Measurements from ENCODE around the gene S100A2. TPM values are rescaled to one million over a fixed set of nuclear protein-coding genes. Genes with fewer than 3 reads are reported as not detected.

The S100A2 gene
- total RNA-seq, 2 donors from 2014 or later: 1.0 to 2.4 TPM

DNA sequence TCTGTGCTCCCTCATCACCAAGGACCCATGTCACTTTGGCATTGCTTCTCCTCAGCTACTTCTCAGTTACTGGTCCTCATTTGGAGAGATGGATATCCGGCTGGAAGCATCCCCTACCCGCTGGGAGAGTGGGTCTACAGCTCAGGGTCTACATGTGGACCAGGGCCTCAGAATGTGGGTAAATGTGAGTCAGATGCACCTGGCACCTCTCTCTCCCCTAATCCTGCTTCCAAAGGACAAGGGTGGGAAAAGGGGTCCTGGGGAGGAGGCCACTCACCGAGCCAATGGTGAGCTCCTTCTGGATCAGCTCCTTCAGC, 30.8 kb downstream of the S100A2 start:
- H3K27me3 ChIP-seq: no peaks in the 10 kb centered on the region
- H3K36me3 ChIP-seq: no peaks in the 10 kb centered on the region
- intact Hi-C loops (cut with DNase I): loop anchor here (1.0 kb wide), 1 partner anchor 33 kb away; no protein-coding TSS in a partner anchor
- peak overlapping the region; percentile 76 for H3K4me3 ChIP-seq
- DNase-seq: no peak
- H3K4me1 ChIP-seq: peaks cover 15% of the 10 kb centered on the region
- H3K9me3 ChIP-seq: no peaks in the 10 kb centered on the region
- H3K9ac ChIP-seq (ENCODE audit: low read depth in 2 of 2, low read length in 2 of 2): peak overlapping the region; percentile 99 to 100
- H3K27ac ChIP-seq: peak overlapping the region; percentile 99
- TF ChIP-seq CTCF (IDR thresholded peaks at IDR 0.05): no peak

- no peak for DNase-seq
- intact Hi-C loops (cut with DNase I): loop anchor here (1.0 kb wide), 1 partner anchor 34 kb away; no protein-coding TSS in a partner anchor
- Histone ChIP-seq H3K4me1 (peaks cover 15% of the 10 kb centered on the region), H3K36me3 (no peaks in the 10 kb centered on the region), H3K4me3 (peak overlapping the region; percentile 76), H3K27ac (peak overlapping the region; percentile 99), H3K9me3 (no peaks in the 10 kb centered on the region), H3K27me3 (no peaks in the 10 kb centered on the region), H3K9ac (ENCODE audit: low read depth in 2 of 2, low read length in 2 of 2) (peak overlapping the region; percentile 99 to 100)
- no peak for TF ChIP-seq CTCF (IDR thresholded peaks at IDR 0.05)
Observed at GRCh38 chr1:153534226-153534924, 31.3 kb downstream of the S100A2 start.

GRCh38 chr1:153533689-153534201, 31.9 kb downstream of the S100A2 start:
- peaks cover 15% of the 10 kb centered on the region for H3K4me1 ChIP-seq

DNA sequence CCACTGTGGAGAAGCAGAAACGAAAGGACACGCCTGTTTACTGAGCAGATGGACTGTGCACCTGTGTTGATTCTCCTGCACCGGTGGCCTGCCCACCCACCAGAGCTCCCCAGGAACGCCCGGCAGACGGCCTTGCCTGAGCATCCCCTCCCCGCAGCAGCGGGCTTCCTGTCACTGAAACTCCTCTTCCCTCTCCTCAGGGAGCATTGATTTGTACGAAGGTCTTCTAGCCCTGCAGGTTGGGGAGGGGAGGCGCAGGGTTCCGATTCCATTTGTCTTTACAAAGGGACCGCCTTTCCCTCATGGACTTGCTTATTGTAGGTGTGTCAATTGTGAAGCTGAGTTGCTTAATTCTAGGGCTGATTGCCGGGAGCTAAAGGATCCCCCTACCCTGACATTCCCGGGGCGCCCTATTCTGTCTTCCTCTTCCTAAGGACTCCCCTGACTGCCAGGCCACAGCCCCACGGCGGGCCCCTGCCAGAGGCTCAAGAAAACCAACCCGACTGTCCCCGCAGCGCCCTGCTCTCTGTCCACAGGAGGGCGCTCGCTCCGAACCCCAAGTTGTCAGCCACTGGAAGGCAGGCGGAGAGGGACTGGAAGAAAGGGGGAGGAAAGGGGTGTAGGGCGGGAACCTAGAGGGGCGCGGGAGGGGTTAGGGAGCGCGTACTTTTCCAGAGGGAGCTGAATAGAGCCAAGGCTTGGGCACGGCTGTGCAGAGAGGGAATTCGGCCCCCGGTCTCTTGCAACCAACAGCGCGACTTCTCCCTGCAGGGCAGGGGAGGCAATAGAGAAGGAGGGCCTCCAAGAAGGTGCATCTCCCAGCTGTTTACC, 32.7 kb downstream of the S100A2 start:
- no peaks in the 10 kb centered on the region for H3K27me3 ChIP-seq
- H3K4me1 ChIP-seq: peaks cover 10% of the 10 kb centered on the region
- H3K4me3 ChIP-seq: peak overlapping the region; percentile 76
- intact Hi-C loops (cut with DNase I): no loop called here
- H3K9me3 ChIP-seq: no peaks in the 10 kb centered on the region
- peak; percentile 84 for TF ChIP-seq CTCF (IDR thresholded peaks at IDR 0.05)
- H3K36me3 ChIP-seq: no peaks in the 10 kb centered on the region
- peak; percentile 95 for DNase-seq
- peak overlapping the region; percentile 99 to 100 for H3K9ac ChIP-seq (ENCODE audit: low read depth in 2 of 2, low read length in 2 of 2)
- H3K27ac ChIP-seq: peak overlapping the region; percentile 99

More at GRCh38 chr1:153533689-153534201, 31.9 kb downstream of the S100A2 start:
- Histone ChIP-seq H3K4me3 (peak overlapping the region; percentile 76), H3K27ac (peak overlapping the region; percentile 99), H3K36me3 (no peaks in the 10 kb centered on the region), H3K9me3 (no peaks in the 10 kb centered on the region), H3K9ac (ENCODE audit: low read depth in 2 of 2, low read length in 2 of 2) (peak overlapping the region; percentile 99 to 100), H3K27me3 (no peaks in the 10 kb centered on the region)
- DNase-seq: peak; percentile 68
- no peak for TF ChIP-seq CTCF (IDR thresholded peaks at IDR 0.05)
- intact Hi-C loops (cut with DNase I): loop anchor here (1.0 kb wide), 1 partner anchor 35 kb away; no protein-coding TSS in a partner anchor

DNA sequence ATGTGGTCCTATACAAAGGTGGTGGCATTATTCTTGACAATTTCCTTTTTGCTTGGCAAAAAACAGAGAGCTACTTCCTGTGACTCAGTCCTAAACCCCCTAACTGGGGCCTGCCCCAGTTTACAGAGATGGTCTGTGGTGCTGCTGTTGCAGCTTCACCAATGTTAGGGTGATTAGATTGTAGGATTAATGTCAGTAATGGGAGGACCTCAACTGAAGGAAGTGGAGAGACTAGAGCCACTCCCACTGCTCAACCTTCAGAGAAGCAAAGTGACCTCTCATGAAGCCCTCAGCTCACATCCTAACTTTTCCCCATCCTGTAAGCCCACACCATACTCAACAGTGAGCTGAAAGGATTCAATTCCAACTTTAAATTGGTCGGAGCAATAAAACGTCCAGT, 33.5 kb downstream of the S100A2 start:
- TF ChIP-seq CTCF (IDR thresholded peaks at IDR 0.05): no peak
- DNase-seq: no peak

More for the DNA sequence above, 33.5 kb downstream of the S100A2 start:
- intact Hi-C loops (cut with DNase I): no loop called here
- peak overlapping the region; percentile 36 to 100 for H3K9ac ChIP-seq (ENCODE audit: low read depth in 2 of 2, low read length in 2 of 2)
- H3K4me3 ChIP-seq: no peak overlapping the region
- no peaks in the 10 kb centered on the region for H3K27me3 ChIP-seq
- H3K4me1 ChIP-seq: peaks cover 5% of the 10 kb centered on the region
- no peaks in the 10 kb centered on the region for H3K9me3 ChIP-seq
- H3K27ac ChIP-seq: peak overlapping the region; percentile 99
- no peaks in the 10 kb centered on the region for H3K36me3 ChIP-seq
